Left lung (tissue), 10 donors: ENCODE data around the gene JPH4. TPM values are rescaled to one million over a fixed set of nuclear protein-coding genes. Genes with fewer than 3 reads are reported as not detected.
A peak's percentile ranks its signal among the peaks of the same experiment; 100 is the strongest.

ENCODE experiments used
- ATAC-seq: fragments of 200-7000 bp; cut with Tn5 transposase; one replicate; pipeline ENCODE4 v1.9.1; 2020; ENCODE audit warnings: moderate library complexity
- DNase-seq, 4 donors: peaks; one replicate each; pipeline ENCODE4 v3.0.0-alpha.2; 2013 to 2020
- H3K27ac ChIP-seq, 2 donors: fragments of 200-600 bp; sonication (generic) in 1 of 2; one replicate each; pipeline versions ENCODE4 v1.5.0 to v1.8.0; 2020 to 2021
- H3K27me3 ChIP-seq, 2 donors: fragments of 200-600 bp; sonication (generic) in 1 of 2; one replicate each; pipeline versions ENCODE4 v1.5.0 to v1.8.0; 2020 to 2021
- H3K36me3 ChIP-seq, 2 donors: fragments of 200-600 bp; sonication (generic) in 1 of 2; one replicate each; pipeline versions ENCODE4 v1.5.0 to v1.8.0; 2020 to 2021
- H3K4me1 ChIP-seq, 2 donors: fragments of 200-600 bp; one replicate each; pipeline ENCODE4 v1.8.0; 2021
- H3K4me3 ChIP-seq, 2 donors: fragments of 200-600 bp; sonication (generic) in 1 of 2; one replicate each; pipeline versions ENCODE4 v1.5.0 to v1.8.0; 2020 to 2021; ENCODE audit warnings: mild to moderate bottlenecking in 1 of 2
- H3K9me3 ChIP-seq, 2 donors: fragments of 200-600 bp; sonication (generic) in 1 of 2; one replicate each; pipeline versions ENCODE4 v1.5.0 to v1.8.0; 2020 to 2021
- intact Hi-C, 2 donors: fragments of 100-400 bp; cut with DNase I; formaldehyde crosslinking; loops; one replicate each; pipeline versions ENCODE4 v1.11.2 to v1.14.2; 2022
- polyA plus RNA-seq, 6 donors: library from polyadenylated mRNA; unstranded; fragments of 120-200 nt; gene quantifications; one replicate each; pipeline ENCODE4 v1.2.1, GENCODE V29; 2013; ENCODE audit not compliant: insufficient read length in 6 of 6
- total RNA-seq, 2 donors: library from RNA; stranded (reverse); fragmentation: NEBNext Ultra II Directional; extraction: Animal tissue kit (Norgen Biotek cat#: 25700); gene quantifications; one replicate each; pipeline ENCODE4 v1.2.1, GENCODE V29; 2021
- TF ChIP-seq, protein P1 (sequence below), 2 donors: fragments of 200-600 bp; sonication (generic) in 1 of 2; IDR thresholded peaks; one replicate each; pipeline versions ENCODE4 v1.5.0 to v1.8.0; 2021; ENCODE audit warnings: antibody characterized with exemption in 2 of 2
- donor health status: DM: no; HTN: yes; CAD: no.
- donor health status: DM: no; HTN: no; CAD: no.

JPH4 gene
- total and polyA plus RNA-seq, 8 donors: 0.84 to 1.3 (median 1.0) TPM

DNA sequence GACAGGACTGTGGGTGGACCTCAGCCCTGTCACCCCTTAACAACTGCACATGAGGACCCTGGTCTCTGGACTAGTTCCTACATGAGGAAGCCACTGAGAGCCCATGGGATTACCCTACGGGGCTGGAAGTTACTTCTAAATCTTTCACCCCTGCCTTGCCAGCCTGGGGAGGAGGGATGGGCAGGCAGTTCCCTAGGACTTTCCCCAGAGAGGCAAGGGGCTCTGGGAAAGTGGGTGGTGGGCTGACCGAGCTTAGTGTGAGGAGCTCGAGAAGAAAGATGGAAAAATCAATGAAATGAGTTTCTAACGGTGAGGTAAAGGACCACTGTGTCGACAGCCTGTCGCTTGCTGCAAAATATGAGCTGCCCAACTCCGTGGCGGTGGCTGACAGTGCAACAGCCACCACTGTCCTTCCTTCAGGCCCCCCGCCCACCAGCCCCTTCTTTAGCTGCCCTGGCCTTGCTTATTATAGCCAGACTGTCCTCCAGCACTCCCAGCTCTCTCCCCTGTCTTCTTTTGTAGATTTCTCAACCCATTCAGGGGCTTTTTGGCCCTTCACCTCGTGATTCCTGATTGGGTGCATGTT lies 32.0 kb downstream of the JPH4 start:
- no peak for ATAC-seq
- Histone ChIP-seq H3K27me3 (peaks cover 0 to 4% of the 10 kb centered on the region in 2 donors), H3K27ac (no peak overlapping the region), H3K4me3 (no peak overlapping the region), H3K9me3 (no peaks in the 10 kb centered on the region), H3K4me1 (peaks cover 0 to 16% of the 10 kb centered on the region in 2 donors), H3K36me3 (no peaks in the 10 kb centered on the region)
- intact Hi-C loops: no loop called here
- DNase-seq: peak in 1 of 4 donors; percentile 41
- TF ChIP-seq, protein P1, sequence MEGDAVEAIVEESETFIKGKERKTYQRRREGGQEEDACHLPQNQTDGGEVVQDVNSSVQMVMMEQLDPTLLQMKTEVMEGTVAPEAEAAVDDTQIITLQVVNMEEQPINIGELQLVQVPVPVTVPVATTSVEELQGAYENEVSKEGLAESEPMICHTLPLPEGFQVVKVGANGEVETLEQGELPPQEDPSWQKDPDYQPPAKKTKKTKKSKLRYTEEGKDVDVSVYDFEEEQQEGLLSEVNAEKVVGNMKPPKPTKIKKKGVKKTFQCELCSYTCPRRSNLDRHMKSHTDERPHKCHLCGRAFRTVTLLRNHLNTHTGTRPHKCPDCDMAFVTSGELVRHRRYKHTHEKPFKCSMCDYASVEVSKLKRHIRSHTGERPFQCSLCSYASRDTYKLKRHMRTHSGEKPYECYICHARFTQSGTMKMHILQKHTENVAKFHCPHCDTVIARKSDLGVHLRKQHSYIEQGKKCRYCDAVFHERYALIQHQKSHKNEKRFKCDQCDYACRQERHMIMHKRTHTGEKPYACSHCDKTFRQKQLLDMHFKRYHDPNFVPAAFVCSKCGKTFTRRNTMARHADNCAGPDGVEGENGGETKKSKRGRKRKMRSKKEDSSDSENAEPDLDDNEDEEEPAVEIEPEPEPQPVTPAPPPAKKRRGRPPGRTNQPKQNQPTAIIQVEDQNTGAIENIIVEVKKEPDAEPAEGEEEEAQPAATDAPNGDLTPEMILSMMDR (IDR thresholded peaks at IDR 0.05): no peak

DNA sequence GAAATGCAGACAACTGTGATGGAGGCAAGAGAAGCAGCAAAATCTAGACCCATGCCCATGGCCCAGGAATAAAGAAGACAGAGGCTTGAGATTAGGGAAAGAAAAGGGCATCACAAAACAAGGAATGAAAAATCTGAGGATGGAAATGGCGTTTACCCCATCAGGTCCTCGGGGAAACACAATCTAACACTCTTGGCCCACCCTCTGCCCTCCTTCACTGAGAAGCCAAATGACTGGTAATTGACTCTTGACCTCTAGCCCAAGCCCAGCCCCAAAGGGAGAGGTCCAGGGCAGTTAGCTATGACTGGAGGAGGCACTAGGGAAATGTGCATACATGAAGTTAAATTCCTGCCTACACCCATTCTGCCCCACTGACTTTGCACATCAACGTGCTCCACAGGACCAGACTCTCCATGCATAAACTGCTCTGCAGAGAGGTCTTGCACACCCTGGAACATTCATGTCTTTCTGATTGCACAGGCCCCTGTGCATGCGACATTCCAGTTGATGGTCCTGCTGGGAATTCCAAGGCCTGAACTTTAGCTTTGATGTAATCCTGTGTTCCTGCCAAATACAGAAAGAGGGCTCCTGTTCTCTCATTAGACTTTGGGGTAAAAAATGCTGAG lies 32.7 kb downstream of the JPH4 start:
- DNase-seq (no peak), ATAC-seq (no peak)
- TF ChIP-seq, protein P1 (IDR thresholded peaks at IDR 0.05): no peak
- Histone ChIP-seq H3K9me3 (no peaks in the 10 kb centered on the region), H3K27ac (no peak overlapping the region), H3K4me3 (no peak overlapping the region), H3K4me1 (peaks cover 0 to 16% of the 10 kb centered on the region in 2 donors), H3K27me3 (peaks cover 0 to 4% of the 10 kb centered on the region in 2 donors), H3K36me3 (no peaks in the 10 kb centered on the region)
- intact Hi-C loops: no loop called here

- TF ChIP-seq, protein P1 (IDR thresholded peaks at IDR 0.05): no peak
- Histone ChIP-seq H3K27me3 (no peaks in the 10 kb centered on the region), H3K4me1 (peaks cover 0 to 8% of the 10 kb centered on the region in 2 donors), H3K36me3 (no peaks in the 10 kb centered on the region), H3K9me3 (no peaks in the 10 kb centered on the region), H3K4me3 (no peak overlapping the region), H3K27ac (no peak overlapping the region)
- ATAC-seq (no peak), DNase-seq (peak in 1 of 4 donors; percentile 71)
- intact Hi-C loops: no loop called here
Measured at GRCh38 chr14:23544511-23545447, 33.8 kb downstream of the JPH4 start.

DNA sequence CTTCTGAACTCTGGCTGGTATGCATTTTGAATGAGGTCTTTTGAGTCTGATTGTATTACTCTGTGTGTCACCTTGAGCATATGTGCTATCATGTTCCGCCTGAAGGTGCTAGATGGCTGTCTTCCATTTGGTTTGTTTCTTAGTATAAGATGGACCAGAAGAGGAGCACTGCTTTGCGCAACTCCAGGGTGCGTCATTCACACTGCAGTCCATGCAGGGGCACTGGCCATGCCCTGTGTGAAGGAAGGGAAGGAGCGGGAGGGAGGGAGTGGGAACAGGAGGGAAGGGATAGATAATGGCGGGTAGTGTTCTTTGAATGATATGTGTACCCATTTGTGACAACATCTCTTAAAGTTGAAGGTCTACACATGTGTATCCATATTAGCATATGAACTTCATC lies 35.2 kb downstream of the JPH4 start:
- Histone ChIP-seq H3K4me1 (peaks cover 0 to 8% of the 10 kb centered on the region in 2 donors), H3K27ac (no peak overlapping the region), H3K9me3 (no peaks in the 10 kb centered on the region), H3K27me3 (no peaks in the 10 kb centered on the region), H3K4me3 (no peak overlapping the region), H3K36me3 (no peaks in the 10 kb centered on the region)
- intact Hi-C loops: no loop called here
- TF ChIP-seq, protein P1 (IDR thresholded peaks at IDR 0.05): no peak
- DNase-seq (no peak), ATAC-seq (no peak)

DNA sequence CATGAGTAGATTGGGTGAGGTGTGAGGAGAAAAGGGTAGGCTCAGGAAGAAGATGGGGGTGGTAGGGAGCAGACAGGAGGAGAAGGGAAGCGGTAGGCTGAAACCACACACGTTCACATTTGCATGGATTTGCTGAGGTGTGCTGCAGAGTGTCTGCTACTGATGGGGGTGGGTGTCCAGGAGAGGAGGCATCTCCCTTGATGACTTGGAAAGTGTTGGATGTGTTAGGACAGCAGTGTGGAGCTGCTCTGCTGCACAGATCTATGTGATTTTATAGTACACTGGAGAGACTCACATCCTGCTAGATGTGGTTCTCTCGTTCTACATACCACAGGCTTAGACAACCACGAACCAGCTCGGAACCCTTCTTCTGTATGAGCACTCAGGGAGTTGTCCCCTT lies 36.3 kb downstream of the JPH4 start:
- no peak for DNase-seq
- Histone ChIP-seq H3K9me3 (no peaks in the 10 kb centered on the region), H3K4me3 (no peak overlapping the region), H3K4me1 (peaks cover 0 to 8% of the 10 kb centered on the region in 2 donors), H3K27ac (no peak overlapping the region), H3K27me3 (no peaks in the 10 kb centered on the region), H3K36me3 (no peaks in the 10 kb centered on the region)
- TF ChIP-seq, protein P1 (IDR thresholded peaks at IDR 0.05): no peak
- intact Hi-C loops: no loop called here
- no peak for ATAC-seq
